NK-92 (cell line): Measurements from ENCODE around the gene ACHE.
"Not testable (repeated sequence)": the region's sequence is repeated elsewhere in the genome, so short reads cannot be mapped to it uniquely, and the experiment has no call there.

Experiments used
- DNase-seq: peaks from one replicate; lab custom pipeline; 2025; ENCODE audit not compliant: unreplicated experiment; lab: John Stamatoyannopoulos, UW

Gene ACHE

DNA sequence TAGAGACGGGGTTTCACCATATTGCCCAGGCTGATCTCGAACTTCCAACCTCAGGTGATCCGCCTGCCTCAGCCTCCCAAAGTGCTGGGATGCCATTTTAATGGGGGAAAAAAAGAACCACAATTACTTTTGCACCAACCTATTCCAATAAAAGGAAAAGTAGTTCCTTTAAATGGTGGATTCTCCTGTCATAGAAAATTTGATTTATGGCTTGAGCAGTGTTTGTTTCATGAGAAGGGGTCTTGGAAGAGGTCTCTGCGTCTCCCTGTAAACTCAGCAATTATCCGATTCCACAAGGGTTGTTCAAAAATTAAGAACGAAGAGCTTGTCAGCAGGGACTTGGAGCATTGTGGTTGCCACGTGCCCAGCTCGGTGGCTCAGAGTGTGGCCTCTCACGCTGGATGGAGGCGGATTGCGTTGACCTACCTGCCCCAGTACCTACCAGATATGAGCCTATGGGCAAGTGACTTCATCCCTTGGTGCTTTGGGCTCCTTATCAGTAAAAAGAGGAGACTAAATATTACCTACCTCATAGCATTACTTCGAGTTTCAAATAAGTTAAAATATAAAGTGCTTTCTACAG, 31.3 kb downstream of the ACHE start:
- DNase-seq: no peak

GRCh38 chr7:100863406-100863950, 32.2 kb downstream of the ACHE start:
- DNase-seq: no peak

DNA sequence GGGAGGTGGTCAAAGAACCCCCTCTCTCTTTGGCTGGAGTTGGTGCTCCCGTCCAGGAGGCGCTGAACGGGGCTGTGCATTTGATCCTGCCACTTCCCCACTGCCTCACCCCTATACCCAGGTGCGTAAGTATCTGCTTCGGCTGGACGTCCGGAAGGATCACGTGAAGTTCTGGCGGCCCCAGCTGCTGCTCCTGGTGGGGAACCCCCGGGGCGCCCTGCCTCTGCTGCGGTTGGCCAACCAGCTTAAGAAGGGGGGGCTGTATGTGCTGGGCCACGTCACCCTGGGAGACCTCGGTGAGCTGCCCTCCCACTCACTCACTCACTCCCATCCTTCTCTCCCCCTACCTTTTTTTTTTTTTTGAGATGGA, 34.1 kb downstream of the ACHE start:
- DNase-seq: no peak

DNA sequence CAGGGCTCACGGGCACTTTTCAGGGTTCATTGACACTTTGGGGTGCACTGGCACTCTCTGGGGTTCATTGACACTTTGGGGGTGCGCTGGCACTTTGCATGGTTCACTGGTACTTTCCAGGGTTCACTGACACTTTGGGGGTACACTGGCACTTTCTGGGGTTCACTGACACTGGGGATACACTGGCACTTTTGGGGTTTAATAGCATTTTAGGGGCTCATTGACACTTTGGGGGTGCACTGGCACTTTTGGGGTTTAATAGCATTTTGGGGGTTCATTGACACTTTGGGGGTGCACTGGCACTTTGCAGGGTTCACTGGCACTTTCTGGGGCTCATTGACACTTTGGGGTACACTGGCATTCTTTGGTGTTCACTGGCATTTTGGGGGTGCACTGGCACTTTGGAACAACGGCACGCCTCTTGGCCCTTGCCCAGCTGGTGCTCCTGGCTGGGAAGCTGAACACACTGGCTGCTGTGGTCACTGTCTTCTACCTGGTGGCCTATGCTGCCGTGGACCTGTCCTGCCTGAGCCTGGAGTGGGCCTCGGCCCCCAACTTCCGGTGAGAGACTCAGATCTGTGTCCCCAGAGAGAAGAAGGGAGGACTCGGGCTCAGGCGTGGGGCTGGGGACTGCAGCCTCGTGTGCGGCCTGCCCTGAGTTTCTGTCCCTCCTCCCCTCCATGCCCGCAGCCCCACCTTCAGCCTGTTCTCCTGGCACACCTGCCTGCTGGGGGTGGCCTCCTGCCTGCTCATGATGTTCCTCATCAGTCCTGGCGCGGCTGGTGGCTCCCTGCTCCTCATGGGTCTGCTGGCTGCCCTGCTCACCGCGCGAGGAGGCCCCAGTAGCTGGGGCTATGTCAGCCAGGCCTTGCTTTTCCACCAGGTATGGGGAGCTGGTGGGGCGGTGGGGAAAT, 34.7 kb downstream of the ACHE start:
- no peak for DNase-seq

DNA sequence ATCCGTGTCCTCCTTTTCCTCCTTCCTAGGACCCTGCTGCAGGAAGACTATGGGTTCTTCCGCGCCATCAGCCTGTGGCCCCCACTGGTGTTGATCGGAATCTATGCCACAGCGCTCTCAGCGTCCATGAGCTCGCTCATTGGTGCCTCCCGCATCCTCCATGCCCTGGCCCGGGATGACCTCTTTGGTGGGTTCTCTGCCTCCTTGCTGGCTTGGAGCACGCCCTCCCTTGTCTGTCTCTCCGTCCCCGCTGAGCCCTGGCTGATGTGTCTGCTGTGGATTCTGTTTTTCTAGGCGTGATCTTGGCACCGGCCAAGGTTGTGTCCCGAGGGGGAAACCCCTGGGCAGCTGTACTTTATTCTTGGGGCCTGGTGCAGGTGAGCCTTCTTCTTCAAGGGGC, 35.8 kb downstream of the ACHE start:
- DNase-seq: no peak

DNA sequence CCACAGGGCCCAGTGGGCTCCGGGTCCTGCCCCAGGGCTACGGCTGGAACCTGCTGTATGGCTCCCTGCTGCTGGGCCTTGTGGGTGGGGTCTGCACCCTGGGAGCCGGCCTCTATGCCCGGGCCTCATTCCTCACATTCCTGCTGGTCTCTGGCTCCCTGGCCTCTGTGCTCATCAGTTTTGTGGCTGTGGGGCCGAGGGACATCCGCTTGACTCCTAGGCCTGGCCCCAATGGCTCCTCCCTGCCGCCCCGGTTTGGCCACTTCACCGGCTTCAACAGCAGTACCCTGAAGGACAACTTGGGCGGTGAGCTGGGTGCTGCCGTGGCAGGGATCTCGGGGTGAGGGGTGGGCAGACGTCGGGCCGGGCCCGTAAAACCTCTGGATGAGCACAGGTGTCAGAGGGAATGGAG, 38.8 kb downstream of the ACHE start:
- DNase-seq: no peak

DNA sequence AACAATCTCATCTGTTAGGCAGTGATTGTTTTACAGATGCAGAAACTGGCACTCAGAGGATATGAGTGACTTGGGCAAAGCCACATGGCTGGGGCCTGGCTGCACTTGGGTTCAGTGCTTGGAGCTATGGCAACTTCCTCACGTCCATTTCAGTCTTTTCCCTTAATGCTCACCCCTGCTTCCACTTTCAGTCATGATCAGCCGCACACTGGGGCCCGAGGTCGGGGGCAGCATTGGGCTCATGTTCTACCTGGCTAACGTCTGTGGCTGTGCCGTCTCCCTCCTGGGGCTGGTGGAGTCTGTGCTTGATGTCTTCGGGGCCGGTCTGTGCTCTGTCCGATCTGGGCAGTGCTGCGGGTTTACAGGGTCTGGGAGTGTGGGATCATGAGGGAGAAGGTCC, 40.2 kb downstream of the ACHE start:
- DNase-seq: no peak

DNA sequence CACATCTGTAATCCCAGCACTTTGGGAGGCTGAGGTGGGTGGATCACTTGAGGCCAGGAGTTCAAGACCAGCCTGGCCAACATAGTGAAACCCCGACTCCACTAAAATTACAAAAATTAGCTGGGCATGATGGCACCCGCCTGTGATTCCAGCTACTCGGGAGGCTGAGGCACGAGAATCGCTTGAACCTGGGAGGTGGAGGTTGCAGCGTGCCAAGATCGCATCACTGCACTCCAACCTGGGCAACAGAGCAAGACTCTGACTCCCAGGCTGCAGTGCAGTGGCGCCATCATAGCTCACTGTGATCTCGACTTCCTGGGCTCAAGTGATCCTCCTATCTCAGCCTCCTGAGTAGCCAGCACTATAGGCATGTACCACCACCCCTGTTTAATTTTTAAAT, 40.8 kb downstream of the ACHE start:
- not testable (repeated sequence) for DNase-seq

DNA sequence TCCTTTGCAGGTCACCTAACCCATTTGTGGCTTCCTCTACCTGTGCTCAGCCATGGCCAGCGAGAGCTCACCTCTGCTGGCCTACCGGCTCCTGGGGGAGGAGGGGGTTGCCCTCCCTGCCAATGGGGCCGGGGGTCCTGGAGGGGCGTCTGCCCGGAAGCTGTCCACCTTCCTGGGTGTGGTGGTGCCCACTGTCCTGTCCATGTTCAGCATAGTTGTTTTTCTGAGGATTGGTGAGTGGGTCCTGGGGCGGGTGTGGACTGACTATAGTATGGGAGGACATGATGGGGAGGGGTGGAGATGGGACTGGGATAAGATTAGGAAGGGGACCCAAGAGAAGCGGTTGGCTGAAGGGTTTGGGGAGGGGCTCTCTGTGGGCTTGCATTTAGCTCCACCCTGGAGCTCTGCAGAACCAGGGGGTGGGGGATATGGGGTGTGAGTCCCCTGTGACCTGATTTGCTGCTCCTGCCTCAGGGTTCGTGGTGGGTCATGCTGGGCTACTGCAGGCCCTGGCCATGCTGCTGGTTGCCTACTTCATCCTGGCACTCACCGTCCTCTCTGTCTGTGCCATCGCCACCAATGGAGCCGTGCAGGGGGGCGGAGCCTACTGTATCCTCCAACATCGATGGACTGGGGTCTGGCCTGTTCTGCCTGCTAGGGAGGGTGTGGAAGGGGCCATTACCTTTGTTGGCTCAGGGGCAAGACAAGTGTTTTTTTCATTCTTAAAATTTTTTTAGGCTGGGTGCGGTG, 41.4 kb downstream of the ACHE start:
- no peak for DNase-seq

GRCh38 chr7:100852048-100852872, 43.4 kb downstream of the ACHE start, which contains the start of gene SLC12A9:
Gene SLC12A9 (plus strand): TSS chr7:100852713. CDS start chr7:100854198, 1,485 bp downstream.
- no peak for DNase-seq

DNA sequence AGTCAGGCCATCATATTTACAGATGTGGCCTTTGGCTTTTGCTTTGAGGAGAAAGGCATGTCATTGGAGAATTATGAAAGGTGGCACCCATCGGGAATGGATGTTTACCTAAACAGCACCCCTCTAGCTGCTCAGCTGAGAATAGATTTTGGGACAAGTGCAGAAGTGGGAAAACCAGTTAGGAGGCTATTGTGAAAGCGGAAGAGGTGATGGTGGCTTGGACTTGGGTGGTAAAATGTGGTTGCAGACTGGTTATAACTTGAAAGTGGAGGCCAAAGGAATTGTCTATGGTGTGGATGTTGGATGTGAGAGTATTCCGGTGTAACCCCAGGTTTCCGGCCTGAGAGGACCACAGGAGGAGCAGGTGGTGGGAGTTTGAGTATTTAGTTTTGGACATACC, 48.3 kb downstream of the ACHE start:
- no peak for DNase-seq

DNA sequence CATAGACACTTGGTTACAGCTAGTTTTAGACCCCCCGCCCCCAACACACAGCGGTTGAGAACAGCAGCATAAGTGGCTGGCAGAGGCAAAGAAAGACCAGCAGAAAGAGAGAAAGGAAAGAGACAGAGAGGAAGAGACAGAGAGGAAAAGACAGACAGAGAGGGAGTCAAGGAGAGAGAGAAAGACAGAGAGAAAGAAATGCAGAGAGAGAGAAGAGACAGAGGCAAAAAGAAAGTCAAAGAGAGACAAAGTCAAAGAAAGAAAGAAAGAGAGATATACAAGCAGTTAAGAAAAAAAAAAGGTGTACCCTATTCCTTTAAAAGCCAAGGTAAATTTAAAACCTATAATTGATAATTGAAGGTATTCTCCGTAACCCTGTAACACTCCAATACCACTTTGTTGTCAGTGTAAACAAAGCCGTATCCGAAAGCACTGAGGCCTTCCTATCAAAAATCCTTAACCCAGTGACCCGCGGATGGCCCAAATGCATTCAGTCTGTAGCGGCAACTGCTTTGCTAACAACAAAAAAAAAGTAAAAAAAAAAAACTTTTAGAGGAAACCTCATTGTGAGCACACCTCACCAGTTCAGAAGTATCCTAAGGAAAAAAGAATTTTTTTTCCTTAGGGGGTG, 55.1 kb downstream of the ACHE start:
- DNase-seq: no peak
